Mesenteric fat pad (tissue), 1 donor: ENCODE data around the gene FADS2. TPM values are rescaled to one million over a fixed set of nuclear protein-coding genes. Genes with fewer than 3 reads are reported as not detected.
A peak's percentile ranks its signal among the peaks of the same experiment; 100 is the strongest.

Source experiments
- DNase-seq: peaks from one replicate; pipeline ENCODE4 v3.0.0-alpha.2; 2020; ENCODE audit warnings: low spot score
- total RNA-seq: library from RNA; stranded (reverse); fragmentation: NEBNext Ultra II Directional; extraction: Animal tissue kit (Norgen Biotek cat#: 25700); gene quantifications from one replicate; pipeline ENCODE4 v1.2.1, GENCODE V29; 2021
- donor health status: DM: yes; HTN: yes; CAD: no.

Gene FADS2
- total RNA-seq, 1 donor from 2014 or later, result 28.1 TPM

DNA sequence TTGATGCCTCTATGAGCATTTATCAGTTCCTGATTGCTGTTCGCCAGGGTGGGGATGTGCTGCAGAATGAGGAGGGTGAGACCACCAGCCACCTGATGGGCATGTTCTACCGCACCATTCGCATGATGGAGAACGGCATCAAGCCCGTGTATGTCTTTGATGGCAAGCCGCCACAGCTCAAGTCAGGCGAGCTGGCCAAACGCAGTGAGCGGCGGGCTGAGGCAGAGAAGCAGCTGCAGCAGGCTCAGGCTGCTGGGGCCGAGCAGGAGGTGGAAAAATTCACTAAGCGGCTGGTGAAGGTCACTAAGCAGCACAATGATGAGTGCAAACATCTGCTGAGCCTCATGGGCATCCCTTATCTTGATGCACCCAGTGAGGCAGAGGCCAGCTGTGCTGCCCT is 32.6 kb upstream of the FADS2 start:
- no peak for DNase-seq

GRCh38 chr11:61795876-61796526 is 32.1 kb upstream of the FADS2 start:
- no peak for DNase-seq

DNA sequence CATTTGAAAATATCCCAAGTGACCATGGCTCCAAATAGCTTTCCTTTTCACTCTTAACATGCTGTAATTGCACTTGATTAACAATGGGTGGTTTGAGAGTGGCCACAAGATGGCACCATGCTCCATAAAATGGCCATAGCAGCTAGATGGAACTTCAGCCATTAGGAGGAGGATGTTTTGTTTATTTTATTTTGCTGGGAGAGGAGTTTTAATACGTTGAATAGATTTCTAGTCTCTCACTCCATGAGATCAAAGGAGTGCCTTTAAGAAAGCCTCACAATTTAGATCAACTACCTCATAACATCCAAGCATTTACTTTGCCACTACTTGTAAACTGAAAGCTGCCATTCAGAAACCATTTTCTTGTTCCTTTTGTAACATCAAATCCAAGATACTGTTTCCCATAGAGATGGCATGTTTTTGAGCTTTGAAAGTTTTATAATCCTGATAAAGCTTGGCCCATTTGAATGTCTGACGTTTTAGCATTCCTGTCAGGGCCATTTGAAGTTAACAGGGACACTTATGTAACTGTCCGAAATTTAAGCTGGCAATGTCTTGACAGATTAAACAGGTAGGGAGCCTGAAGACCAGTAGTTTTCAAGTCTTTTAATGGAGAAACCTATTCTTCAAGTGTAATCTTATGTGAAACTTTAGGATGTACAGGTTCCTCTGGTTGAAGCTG is 30.7 kb upstream of the FADS2 start:
- DNase-seq, result no peak

- no peak for DNase-seq
These were observed 28.3 kb upstream of the FADS2 start for GRCh38 chr11:61799665-61800284.

DNA sequence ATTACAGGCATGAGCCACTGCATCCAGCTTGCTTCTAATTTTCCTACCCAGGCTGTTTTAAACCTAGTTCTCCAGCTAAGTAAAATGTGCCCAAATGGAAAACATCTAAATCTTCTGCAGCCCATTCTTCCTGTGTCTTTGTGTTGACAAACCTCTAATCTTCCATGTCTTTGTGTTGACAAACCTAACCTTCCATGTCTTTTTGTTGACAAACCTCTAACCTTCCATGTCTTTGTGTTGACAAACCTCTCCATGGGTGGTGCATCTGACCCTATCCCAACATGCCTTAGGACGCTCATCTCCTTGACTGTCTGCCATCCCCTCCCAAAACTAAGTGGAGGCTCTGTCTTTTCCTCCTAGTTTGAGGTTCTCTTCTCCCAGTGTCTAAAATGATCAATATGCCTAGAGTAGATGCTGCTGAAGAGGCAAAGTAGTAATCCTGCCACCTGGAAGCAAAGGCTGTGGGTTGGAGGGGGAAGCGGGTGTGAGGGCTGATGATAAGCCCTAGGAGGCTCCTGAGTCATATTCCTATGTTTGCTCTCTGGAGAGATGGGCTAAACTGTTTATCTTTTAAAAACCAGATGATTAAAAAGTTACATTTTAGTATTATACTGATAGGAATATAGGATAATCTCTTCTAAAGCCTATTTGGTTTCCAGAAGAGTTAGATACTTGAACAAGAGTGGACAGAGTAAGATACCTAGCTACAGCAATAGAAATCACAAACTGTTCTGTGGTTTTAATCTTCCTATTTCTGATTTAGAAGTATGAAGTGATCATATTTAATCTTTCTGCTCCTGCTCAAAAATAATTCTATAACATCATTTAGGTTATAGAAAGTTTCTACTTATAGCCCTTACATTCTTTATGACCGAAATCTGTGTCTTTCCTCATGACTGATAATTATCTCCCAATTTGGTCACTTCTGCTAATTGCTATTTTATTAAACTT is 27.5 kb upstream of the FADS2 start:
- DNase-seq, result no peak

- no peak for DNase-seq
These were observed 25.5 kb upstream of the FADS2 start for GRCh38 chr11:61802605-61803004.

- no peak for DNase-seq
These were observed 24.0 kb upstream of the FADS2 start for GRCh38 chr11:61803889-61804647.

DNA sequence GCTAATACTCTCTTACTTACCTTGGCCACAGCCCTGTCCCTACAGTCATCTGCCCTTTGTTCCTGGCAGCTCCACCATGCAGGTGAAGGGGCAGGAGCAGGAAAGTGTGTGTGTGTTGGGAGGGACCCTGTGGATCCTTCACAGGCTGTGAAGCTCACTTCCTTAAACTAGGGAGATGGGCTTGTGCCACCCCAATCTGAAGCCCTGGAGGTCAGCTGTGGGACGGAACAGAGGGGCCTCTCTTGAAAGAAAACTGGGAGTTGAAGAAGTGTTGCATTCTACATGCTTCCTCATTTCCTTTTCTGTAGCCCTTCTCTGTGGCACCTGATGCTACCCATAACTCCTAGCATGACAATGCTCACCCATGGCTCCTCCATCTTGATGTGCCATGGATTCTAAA is 23.0 kb upstream of the FADS2 start:
- DNase-seq, result no peak

DNA sequence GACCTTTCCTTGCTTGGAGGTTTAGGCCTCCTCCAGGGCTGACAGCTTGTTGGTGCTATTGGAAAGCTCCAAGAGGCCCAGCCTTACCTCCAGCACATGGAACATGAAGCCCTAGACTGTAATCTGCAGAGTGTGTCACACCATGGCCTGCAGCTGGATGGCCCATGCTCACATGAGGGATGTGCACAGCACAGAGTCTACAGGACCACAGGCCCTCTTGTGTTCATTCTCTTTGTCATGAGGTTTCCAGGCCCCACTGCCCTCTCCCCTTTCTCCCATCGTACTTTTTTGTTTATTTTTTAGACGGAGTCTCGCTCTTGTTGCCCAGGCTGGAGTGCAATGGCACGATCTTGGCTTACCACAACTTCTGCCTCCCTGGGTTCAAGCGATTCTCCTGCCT is 21.3 kb upstream of the FADS2 start:
- DNase-seq, result no peak

DNA sequence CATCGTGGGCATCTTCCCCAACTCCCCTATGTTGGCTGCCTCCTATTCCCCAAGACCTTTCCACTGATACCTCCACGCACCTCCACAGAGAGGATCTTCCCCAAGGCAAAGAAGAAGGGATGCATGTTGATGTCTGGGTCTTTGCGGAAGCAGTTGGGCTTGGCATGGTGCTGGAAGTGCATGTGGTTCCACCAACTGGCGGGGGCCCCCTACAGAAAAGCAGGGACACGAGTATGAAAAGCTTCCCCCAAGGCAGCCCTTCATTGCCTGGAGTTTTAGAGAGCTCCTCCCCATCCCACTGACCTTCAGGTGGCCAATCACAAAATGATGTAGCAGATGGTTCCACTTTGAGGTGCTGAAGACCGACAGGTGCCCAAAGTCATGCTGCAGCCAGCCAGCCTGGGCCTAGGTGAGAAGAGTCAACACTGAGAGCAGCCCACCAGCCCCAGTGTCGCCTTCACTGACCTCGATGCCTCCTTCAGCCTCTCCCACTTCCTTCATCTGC is 17.4 kb upstream of the FADS2 start:
- no peak for DNase-seq

DNA sequence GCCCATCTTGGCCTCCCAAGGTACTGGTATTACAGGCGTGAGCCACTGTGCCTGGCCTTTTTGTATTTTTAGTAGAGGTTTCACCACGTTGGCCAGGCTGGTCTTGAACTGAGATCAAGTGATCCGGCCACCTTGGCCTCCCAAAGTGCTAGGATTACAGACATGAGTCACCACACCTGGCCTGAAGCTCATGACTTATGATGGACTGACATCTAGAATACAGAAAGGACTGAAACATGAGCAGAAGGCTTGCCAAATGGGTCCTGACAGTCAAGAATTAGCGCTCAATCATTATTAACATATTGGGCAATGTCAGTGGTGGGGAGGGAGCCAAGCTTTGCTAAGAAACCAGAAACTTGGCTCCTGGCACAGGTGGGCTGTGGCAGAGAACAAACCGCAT is 16.3 kb upstream of the FADS2 start:
- DNase-seq, result no peak

DNA sequence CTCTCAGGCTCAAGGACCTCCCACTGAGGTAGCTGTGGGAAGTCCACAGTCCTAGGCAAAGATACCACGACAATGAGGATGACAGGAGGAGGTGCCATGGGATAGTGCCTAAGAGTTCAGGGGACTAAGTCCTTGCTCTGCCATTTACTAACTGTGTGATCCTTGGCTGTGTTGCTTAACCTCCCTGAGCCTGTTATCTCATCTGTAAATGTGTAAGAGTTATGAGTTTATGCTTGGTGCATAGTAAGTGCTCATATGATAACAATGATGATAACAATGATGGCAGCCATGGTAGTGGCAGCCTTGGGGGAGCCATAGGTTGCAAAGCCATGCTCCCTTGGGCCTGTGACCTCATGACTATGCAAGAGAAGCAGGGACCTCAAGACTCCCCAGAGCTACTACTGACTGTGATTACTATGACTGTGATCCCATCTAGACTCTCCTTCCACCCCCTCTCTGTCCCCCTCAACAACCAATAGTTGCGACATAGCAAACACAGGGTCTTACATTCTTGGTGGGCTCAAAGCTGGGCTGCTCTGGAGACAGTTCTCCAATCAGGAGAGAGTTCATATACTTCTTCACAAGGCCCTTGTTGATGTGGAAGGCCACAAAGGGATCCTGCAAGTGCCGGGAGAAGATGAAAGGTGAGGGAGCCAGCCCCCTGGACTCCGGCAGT is 15.2 kb upstream of the FADS2 start:
- no peak for DNase-seq

DNA sequence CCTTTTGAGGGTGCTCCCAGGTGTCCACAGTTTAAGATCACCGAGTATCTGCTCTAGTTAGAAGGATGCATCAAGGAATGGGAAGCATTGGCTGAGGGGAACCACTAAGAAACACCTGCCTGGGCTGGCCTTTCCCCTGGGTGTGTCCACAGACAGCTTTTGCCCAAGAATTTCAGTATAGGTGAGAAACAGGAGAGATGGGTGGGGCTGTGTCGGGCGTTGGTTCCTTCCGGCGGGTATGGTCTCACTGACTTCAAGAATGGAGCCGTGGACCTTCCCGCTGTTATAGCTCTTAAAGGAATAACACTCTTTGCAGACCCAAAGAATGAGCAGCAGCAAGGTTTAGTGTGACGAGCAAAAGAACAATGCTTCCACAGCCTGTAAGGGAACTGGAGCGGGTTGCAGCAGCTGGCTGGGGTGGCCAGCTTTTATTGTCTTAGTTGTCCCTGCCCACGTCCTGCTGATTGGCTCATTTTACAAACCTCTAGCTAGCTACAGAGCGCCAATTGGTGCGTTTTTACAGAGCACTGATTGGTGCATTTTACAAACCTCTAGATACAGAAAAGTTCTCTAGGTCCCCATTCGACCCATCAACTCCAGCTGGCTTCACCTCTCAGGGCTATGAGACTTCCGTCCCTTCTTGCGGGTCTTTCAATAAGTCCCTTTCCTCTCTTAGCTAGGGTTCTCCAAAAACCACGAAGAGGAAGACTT is 13.7 kb upstream of the FADS2 start:
- DNase-seq, result no peak

- DNase-seq, result peak; percentile 99
These were observed 12.9 kb upstream of the FADS2 start for GRCh38 chr11:61814958-61815789.

GRCh38 chr11:61815790-61816735 is 12.0 kb upstream of the FADS2 start:
- no peak for DNase-seq

- peak; percentile 96 for DNase-seq
These were observed 11.2 kb upstream of the FADS2 start, which contains the start of gene FADS1 for GRCh38 chr11:61816736-61817455. FADS1 (minus strand) TSS chr11:61817003; CDS start chr11:61816929, 74 bp downstream.
